PFSK-1 (cell line): ENCODE results near the gene PRIMA1.

ENCODE experiments used
- FOXP2 ChIP-seq: optimal IDR thresholded peaks from 2 replicates; pipeline ENCODE3; 2011; ENCODE audit warnings: borderline replicate concordance, control low read depth, inconsistent platforms; ENCODE audit not compliant: insufficient read depth; ENCODE audit errors: extremely low read length, extremely low read depth
- POLR2AphosphoS5 ChIP-seq: IDR thresholded peaks from 2 replicates; pipeline ENCODE4 v1.6.1; 2012; ENCODE audit warnings: low read depth, mild to moderate bottlenecking, control low read depth, low read length, moderate library complexity
- REST ChIP-seq, 2 experiments: IDR thresholded peaks; 2 replicates each; pipeline versions ENCODE4 v1.6.1 to v1.8.0; 2011 to 2012; ENCODE audit warnings: low read depth in 2 of 2, low read length in 2 of 2, control low read depth in 1 of 2, inconsistent platforms in 1 of 2, mild to moderate bottlenecking in 1 of 2, moderate library complexity in 1 of 2; ENCODE audit not compliant: insufficient read depth in 1 of 2
- SIN3A ChIP-seq: IDR thresholded peaks from 2 replicates; pipeline ENCODE4 v1.6.1; 2012; ENCODE audit warnings: mild to moderate bottlenecking, low read length, moderate library complexity, borderline replicate concordance; ENCODE audit not compliant: insufficient read depth
- TAF1 ChIP-seq: IDR thresholded peaks from 2 replicates; pipeline ENCODE4 v1.6.1; 2012; ENCODE audit warnings: low read length, control low read depth, borderline replicate concordance; ENCODE audit not compliant: insufficient read depth

PRIMA1 gene

GRCh38 chr14:93784878-93785277, 3.4 kb downstream of the PRIMA1 start:
- TF ChIP-seq FOXP2 (no peak), POLR2AphosphoS5 (no peak), SIN3A (no peak), TAF1 (no peak), REST (IDR thresholded peaks at IDR 0.05; ENCODE audit: insufficient read depth in 1 of 2, low read depth in 2 of 2, low read length in 2 of 2) (no peak)

- no peak for TF ChIP-seq REST (IDR thresholded peaks at IDR 0.05; ENCODE audit: insufficient read depth in 1 of 2, low read depth in 2 of 2, low read length in 2 of 2)
- TF ChIP-seq POLR2AphosphoS5: no peak
- TF ChIP-seq SIN3A: no peak
- TF ChIP-seq TAF1: no peak
- TF ChIP-seq FOXP2: no peak
Measured at GRCh38 chr14:93780813-93781400, 7.4 kb downstream of the PRIMA1 start.

- TF ChIP-seq REST (IDR thresholded peaks at IDR 0.05; ENCODE audit: insufficient read depth in 1 of 2, low read depth in 2 of 2, low read length in 2 of 2) (no peak), FOXP2 (no peak), TAF1 (no peak)
Measured at GRCh38 chr14:93778856-93779629, 9.2 kb downstream of the PRIMA1 start.

- TF ChIP-seq POLR2AphosphoS5 (no peak), TAF1 (no peak), FOXP2 (no peak), SIN3A (no peak), REST (IDR thresholded peaks at IDR 0.05; ENCODE audit: insufficient read depth in 1 of 2, low read depth in 2 of 2, low read length in 2 of 2) (no peak)
Measured at GRCh38 chr14:93778453-93778852, 9.8 kb downstream of the PRIMA1 start.

- TF ChIP-seq TAF1 (no peak), FOXP2 (no peak), SIN3A (no peak), REST (IDR thresholded peaks at IDR 0.05; ENCODE audit: insufficient read depth in 1 of 2, low read depth in 2 of 2, low read length in 2 of 2) (no peak), POLR2AphosphoS5 (no peak)
Measured at GRCh38 chr14:93775744-93776143, 12.5 kb downstream of the PRIMA1 start.
